GM20431 (cell line): ENCODE measurements around the gene APOL5.
"Not testable (repeated sequence)": the region's sequence is repeated elsewhere in the genome, so short reads cannot be mapped to it uniquely, and the experiment has no call there.

Source experiments
- in situ Hi-C: fragments of 300-500 bp; cut with MseI, MboI; formaldehyde crosslinking; loops from one replicate; pipeline ENCODE4 v1.15.0; 2020; ENCODE audit warnings: low sequenced_read_pairs; ENCODE audit not compliant: unreplicated experiment

The APOL5 gene

DNA sequence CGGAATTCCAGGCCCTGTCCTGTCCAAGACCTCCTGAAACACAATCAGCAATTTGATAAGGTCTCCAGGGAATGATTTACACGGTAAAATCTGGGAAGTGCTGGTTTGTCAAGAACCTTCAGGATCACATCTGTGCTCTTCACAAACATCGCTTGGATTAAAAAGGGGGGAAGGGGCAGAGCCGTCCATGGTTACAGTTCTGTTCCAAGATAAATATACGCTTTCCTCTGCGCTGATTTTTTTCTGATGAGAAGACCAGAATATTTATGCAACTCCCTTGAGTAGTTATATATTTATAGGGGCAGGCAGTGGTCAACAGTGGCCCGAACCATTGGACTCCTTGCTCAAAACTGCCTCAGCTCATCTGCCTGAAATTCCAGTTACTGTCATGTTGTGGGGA lies 9.2 kb upstream of the APOL5 start:
- in situ Hi-C loops, result no loop called here

DNA sequence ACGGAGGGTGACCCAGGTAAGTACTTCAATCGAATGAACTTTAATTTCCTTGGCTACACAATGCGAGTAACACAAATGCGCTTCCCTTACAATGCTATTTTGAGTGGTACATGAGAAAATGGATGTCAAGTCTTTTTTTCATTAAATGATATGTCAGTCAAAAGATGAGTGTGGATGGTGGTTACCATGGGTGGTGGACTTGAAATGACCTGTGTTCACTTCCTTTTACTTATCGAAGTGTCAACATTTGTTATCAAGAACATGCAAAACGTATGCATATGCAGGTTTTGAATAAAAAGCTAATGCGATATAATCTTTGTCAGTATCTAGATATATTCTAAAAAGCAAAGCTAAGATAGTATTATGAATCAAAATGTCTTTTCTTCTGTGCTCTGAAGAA lies 8.8 kb upstream of the APOL5 start:
- in situ Hi-C loops, result no loop called here

DNA sequence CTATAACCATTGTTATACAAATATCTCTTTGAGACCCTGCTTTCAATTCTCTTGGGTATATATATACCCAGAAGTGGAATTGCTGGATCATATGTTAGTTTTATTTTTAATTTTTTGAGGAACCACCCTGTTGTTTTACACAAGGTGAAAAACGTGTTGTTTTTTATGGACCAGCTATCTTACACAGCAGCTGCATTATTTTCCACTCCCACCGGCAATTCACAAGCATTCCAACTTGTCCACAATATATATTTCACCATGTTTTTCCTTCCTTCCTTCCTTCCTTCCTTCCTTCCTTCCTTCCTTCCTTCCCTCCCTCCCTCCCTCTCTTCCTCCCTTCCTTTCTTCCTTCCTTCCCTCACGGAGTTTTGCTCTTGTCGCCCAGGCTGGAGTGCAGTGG lies 6.3 kb upstream of the APOL5 start:
- in situ Hi-C loops, result no loop called here

DNA sequence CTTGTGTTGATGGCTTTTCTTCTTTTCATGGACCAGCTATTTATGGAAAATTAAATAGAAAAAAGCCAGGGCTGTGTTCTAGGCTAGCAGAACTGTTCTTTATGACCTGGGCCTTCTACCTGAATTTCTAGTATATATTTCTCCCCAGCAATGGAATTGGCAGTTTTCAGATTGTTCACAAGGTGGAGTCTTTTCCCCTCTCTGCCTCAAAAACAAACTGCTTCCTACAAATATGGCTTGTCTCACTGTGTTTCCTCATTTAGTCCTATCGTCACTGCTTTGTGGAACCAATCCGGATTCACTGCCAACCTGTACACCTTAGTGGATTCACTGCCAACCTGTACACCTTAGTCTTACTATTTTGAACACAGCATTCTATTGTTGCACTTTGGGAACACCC lies 5.0 kb upstream of the APOL5 start:
- in situ Hi-C loops, result no loop called here

DNA sequence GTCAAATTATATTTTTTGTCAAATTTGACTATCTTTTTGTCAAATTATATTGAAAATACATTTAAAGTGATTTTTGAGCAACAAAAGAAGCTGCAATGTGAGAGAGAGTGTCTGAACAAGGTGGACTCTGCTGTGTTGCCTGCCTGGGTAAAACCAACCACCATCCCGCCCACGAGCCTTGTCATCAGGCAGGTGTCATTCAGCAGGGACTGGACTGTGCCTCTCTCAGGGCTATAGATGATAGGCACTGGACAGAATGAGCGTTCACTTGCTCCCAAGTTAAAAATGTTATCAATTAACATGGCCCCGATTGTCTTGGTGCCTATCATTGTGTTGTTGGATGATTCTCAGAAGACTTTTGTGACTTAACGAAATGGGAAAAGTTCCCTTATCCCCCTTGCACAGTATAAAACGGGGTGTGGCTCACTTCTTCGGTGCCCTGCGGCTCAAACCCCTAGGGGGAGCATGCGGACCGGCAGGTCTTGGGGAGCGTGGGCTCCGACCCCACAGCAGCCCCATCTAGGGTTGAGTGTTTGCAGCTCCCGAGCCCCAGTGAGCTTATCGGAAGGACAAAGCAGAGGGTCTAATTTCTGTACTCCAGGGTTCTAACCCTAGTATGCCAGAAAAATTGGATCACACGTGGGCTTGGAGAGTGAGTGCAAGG lies 1.7 kb downstream of the APOL5 start:
- in situ Hi-C loops, result no loop called here

DNA sequence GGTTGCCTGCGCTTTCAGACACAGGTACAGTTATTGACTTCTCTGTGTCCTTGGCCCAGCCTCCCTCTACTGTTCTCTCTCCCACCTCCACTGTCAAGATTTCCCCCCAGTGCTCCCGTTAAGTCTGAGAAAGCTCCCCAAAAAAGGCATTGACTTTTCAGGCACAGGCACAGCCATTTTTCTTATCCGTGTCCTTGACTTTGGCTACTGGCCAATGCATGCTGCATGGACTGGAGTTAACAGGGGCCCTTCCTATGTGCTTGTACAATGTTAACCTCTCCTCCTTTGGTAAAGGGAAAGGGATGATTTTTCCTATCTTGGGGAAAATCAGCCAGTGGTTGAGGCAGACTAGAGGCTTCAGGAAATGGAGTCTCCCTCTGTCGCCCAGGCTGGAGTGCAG lies 4.3 kb downstream of the APOL5 start:
- in situ Hi-C loops, result no loop called here

DNA sequence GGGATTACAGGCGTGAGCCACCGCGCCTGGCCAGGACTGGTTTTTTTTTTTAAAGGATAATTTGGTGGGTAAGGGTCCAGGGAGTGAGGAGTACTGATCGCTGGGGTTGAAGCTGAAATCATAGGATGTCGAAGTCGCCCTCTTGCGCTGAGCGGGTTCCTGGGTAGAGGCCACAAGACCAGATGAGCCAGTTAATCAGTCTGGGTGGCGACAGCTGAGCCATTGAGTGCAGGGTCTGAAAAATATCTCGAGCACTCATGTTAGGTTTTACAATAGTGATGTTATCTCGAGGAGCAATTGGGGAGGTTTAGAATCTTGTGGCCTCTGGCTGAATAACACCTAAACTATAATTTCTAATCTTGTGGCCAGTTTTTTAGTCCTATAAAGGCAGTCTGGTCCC lies 7.8 kb downstream of the APOL5 start:
- in situ Hi-C loops, result no loop called here

DNA sequence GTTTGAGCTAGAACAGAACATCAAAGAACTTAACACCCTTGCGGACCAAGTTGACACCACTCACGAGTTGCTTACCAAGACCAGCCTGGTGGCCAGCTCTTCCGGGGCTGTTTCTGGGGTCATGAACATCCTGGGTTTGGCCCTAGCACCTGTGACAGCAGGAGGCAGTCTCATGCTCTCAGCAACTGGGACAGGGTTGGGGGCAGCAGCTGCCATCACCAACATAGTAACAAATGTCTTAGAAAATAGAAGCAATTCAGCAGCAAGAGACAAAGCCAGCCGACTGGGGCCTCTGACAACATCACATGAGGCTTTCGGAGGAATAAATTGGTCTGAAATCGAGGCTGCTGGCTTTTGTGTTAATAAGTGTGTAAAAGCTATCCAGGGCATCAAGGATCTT lies 8.7 kb downstream of the APOL5 start:
- in situ Hi-C loops, result no loop called here

DNA sequence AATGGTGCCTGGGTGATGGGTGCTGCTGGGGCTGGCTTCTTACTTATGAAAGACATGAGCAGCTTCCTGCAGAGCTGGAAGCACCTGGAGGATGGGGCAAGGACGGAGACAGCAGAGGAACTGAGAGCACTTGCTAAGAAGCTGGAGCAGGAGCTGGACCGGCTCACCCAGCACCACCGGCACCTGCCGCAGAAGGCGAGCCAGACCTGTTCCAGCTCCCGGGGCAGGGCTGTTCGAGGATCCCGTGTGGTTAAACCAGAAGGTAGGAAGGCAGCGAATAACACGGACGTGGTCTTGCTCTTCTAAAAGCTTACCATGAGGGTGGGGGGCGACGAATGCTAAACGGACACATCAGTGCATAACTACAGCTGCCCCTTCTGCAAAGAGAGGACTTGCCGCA lies 9.3 kb downstream of the APOL5 start:
- in situ Hi-C loops, result no loop called here

DNA sequence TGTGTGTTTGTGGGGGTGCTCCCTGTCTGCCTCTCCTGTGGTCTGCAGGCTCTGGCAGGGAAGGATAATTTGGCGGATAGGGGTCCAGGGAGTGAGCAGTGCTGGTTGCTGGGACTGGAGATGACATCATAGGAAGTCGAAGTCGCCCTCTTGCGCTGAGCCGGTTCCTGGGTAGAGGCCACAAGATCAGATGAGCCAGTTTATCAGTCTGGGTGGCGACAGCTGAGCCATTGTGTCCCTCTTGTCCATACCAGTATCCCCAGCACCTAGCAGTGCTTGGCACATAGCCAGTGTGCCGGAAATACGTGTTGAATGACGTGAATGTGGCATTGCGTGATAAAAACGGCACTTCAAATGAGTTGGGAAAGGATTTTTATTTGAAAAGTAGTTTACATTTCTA lies 9.8 kb downstream of the APOL5 start:
- in situ Hi-C loops, result no loop called here

DNA sequence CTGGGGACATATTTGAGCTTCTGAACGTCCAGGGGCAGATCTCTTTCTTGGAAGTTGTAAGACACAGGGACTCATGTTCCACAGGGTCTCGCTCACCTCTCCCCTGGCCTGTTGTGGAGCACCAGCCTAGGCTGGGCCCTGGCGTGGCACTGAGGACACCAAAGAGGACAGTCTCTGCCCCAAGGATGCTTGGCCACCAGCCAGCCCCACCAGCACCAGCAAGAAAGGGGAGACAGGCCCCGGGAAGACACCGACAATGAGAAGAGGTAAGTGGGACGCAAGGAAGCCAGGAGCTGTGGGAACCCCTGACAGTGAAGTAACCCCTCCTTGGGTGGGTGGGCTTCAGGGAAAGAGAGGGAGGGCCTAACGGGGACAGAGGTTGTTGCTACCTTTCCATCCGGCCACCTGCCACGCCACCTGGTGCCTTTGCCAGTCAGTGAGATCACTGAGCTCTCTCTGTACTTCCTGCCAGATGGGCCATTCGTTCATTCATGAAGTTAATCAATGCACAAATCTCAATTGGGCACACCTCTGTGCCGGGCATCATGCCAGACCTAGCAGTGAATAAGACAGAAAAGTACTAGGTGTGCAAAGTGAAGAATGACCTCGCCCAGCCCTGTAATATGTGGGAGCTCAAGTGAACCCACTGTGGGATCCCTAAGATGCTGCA lies 11.1 kb downstream of the APOL5 start:
- in situ Hi-C loops, result no loop called here

DNA sequence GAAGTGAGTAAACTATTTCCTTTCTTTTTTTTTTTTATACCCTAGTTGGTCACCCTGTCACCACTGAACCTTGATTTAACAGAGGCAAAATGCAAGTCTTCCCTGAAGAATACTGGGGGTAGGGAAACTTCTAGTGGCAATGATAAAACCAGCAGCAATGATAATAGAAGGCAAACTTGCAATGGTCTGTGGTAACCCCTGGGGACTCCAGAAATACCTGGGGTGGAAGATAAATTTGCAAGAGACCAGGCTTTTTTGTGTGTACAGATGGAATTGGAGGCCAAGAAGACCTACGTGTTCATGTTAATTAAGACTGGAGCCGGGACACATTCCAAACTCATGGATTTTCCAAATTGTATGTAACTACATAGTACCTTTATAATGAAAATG lies 11.6 kb downstream of the APOL5 start:
- in situ Hi-C loops, result no loop called here

DNA sequence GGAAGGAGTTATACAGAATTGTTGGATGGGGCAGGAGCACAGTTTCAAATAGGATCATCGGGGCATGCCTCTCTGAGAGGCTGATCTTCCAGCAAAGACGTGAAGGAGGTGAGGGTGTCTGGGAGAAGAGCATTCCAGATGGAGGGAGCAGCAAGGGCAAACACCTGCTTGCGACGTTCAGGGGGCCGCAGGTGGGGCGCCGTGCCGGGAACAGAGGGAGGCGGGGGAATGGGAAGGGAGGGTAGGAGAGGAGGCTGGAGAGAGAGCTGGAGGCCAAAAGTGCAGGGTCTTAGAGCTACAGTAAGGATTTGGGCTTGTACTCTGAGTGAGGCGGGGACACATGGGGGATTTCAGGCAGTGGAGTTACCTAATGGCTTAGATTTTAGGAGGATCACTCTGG lies 13.6 kb downstream of the APOL5 start:
- in situ Hi-C loops, result no loop called here

DNA sequence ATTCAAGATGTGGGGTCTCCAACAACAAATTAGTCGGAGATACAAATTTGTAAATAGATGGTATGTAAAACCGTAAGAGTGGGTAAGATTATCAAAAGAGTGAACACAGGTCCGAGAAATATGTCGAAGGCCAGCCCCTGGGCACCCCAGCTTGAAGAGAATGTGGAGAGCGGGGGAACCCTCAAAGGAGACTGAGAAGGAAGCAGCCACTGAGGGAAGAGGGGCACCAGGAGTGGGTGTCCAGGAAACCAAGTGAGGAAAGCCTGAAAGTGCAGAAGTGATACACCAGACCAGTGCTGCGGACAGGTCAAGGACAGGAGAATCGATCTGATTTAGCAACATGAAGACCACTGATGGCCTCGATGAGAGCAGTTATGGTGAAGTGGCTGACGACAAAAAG lies 14.4 kb downstream of the APOL5 start:
- in situ Hi-C loops, result no loop called here

DNA sequence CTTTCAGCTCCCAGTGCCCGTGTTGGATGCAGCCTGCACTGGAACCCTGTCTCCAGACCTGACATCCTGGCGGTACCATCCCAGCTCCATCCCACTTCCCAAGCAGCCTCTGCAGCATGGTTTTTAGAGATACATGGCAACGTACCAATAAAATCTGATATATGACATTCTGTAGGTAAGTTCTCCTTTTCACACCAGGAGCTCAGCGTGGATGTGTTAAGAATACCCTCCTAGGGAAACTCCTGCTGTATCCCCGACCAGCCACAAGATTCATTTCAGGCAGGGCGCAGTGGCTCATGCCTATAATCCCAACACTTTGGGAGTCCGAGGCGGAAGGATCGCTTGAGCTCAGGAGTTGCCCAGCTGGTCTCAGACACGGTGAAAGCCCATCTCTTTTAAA lies 15.4 kb downstream of the APOL5 start:
- in situ Hi-C loops, result no loop called here

DNA sequence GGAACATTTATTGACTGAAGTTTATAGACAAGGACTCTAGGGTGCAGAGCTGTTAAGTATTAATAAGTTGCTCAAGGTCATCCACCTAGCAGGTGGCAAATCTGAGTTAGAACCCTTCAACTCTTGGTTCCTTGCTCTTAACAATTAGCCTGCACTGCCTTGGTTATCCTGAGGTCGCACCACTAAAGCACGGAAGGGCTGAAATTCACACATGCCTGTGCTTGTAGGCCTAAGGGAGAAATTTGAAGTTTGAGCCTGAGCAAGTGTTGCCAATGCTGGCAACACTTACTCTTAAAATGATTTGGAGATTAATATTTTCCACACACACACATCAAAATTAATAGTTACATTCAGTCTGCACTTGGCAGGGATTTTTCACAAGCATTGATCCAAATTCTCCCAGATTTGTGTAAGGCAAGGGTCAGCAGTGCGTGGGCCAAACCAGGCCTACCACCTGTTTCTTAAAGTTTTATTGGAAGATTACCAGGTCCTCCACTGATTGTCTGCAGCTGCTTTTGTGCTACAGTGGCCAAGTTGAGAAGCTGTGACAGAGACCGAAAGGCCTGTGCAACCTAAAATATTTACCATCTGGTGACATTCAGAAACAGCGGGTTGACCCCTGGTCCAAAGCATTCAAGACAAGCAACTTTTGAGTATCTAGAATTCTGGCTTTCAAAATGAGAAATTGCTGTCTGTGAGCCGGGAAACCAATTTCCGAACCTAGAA lies 16.3 kb downstream of the APOL5 start:
- in situ Hi-C loops, result no loop called here

DNA sequence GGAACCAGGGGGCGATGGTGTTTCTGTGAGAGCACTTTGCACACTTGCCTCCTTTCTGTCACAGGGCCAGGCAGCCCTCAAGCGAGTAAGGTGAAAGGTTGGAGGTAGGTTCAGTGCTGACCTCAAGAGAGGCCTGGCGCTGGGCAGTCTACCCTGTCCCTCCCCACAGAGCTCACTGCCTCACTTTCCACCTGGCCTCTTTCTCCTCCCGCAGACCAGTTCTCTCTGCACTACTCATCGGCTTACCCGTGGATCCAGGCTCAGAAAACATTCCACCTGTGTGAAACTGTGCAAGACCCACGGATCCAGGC lies 16.8 kb downstream of the APOL5 start:
- in situ Hi-C loops, result no loop called here

DNA sequence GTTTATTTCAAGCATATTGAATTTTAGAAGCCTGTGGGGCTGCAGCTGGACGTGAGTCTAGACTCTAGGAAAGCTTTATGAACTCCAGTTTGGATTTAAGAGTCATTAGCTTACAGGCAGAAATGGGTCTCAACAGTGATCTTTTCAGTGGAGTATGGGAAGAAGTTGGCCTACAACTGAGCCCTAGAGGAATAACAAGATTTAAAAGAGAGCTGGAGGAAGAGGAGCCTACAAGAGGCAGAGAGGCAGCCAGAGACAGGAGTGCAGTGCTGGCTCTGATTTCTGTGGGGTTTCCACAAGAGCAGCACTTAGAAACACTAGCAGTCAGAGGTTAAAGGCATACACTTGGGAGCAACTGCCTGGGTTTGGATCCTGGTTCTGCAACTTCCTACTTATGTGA lies 17.9 kb downstream of the APOL5 start:
- in situ Hi-C loops, result no loop called here

DNA sequence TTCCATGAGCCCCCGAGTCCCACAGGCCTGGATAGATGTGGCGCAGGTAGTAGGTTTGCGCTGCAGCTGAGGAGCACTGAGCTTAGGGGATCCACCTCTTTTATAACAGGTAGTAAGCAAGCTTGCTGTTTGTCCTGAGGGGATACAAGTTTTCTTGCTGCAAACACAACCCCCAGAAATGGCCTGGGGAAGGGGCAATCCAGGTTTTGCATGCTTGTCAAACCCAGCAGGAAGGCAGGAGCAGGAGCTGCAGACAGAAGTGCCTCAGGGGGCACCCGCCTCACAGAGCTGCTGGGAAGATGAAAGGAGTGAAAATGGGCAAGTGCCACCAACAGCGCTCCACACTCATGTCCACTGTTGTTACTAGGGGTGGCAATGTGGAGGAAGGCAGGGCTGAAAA lies 18.5 kb downstream of the APOL5 start:
- in situ Hi-C loops, result no loop called here

DNA sequence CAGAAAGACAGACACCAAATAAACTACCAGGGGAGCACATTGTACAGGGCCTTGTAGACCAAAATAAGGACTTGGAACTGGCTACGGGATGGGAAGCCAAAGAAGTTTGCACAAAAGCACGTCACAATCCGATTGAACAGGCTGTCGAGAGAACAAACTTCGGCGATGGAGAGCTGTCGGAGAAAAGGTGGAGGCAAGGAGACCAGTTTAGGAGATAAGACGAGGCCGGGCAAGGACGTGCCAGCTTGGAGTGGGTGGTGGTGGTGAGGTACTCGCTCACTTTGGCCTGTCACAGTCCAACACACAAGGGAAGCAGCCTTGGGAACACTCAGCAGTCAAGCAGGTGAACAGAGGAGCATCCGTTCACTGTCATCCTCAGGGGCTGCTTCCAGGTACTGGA lies 19.0 kb downstream of the APOL5 start:
- in situ Hi-C loops, result no loop called here

DNA sequence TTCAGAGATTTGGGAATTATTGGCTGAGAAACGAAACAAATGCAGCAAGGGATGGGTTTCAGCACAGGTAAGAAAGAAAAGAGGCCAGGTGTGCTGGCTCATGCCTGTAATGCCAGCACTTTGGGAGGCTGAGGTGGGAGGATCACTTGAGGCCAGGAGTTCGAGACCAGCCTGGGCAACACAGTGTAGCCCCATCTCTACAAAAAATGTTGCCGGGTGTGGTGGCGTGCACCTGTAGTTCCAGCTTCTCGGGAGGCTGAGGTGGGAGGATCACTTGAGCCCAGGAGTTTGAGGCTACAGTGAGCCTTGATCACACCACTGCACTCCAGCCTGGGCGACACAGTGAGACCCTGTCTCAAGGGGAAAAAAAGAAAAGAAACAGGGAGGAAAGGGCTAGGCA lies 20.2 kb downstream of the APOL5 start:
- in situ Hi-C loops, result not testable (repeated sequence)
